Fibroblast of the conjunctiva (primary cell): ENCODE results near the gene ADH1A.
"Not testable (repeated sequence)": the region's sequence is repeated elsewhere in the genome, so short reads cannot be mapped to it uniquely, and the experiment has no call there.

Experiments used
- DNase-seq: peaks from one replicate; pipeline ENCODE4 v3.0.0-alpha.2; 2010; ENCODE audit warnings: low read depth

ADH1A gene

GRCh38 chr4:99281261-99281660 lies 9.5 kb downstream of the ADH1A start:
- no peak for DNase-seq

DNA sequence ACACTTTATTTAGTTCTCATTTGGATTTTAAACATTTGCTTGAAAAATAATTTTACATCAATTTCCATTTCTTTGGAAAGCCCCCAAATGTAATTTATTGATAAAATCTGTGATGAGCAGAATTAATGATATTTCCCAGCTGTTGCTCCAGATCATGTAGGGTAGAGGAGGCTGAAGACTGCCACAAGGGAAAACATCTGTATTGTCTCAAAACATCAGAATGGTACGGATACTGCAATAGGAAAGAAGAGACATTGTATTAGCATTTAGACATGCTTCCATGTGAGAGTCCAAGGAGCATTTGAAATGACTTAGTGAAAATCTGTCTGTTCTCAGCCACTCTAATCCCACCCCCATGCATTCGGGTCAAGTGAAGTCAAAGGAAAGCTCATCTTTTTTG lies 14.4 kb downstream of the ADH1A start:
- no peak for DNase-seq

- DNase-seq = no peak
Observed at GRCh38 chr4:99275885-99276284, 14.9 kb downstream of the ADH1A start.

- no peak for DNase-seq
Observed at GRCh38 chr4:99275050-99275449, 15.7 kb downstream of the ADH1A start.

GRCh38 chr4:99273704-99274103 lies 17.1 kb downstream of the ADH1A start:
- no peak for DNase-seq

GRCh38 chr4:99264927-99265326 lies 25.9 kb downstream of the ADH1A start:
- DNase-seq = no peak

GRCh38 chr4:99252746-99253145 lies 38.0 kb downstream of the ADH1A start:
- DNase-seq = no peak

- no peak for DNase-seq
Observed at GRCh38 chr4:99248714-99249113, 42.1 kb downstream of the ADH1A start.

DNA sequence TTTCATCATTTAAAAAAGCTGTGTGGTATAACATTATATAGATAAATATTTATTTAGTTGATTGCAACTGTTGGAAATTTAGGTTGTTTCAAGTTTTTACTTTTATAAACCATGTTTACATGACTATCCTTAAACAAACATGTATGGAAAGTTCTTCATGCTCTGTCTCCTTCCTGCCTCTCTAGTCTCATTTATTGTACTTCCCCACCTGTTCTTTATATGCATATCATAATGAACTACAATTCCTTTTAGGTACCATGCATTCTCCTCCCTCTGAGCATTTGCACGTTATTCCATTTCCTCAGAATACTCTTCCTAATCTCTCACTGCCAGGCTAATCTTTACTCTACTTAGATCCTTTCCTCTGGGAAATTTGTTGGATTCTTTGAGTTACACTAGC lies 54.8 kb downstream of the ADH1A start:
- no peak for DNase-seq

DNA sequence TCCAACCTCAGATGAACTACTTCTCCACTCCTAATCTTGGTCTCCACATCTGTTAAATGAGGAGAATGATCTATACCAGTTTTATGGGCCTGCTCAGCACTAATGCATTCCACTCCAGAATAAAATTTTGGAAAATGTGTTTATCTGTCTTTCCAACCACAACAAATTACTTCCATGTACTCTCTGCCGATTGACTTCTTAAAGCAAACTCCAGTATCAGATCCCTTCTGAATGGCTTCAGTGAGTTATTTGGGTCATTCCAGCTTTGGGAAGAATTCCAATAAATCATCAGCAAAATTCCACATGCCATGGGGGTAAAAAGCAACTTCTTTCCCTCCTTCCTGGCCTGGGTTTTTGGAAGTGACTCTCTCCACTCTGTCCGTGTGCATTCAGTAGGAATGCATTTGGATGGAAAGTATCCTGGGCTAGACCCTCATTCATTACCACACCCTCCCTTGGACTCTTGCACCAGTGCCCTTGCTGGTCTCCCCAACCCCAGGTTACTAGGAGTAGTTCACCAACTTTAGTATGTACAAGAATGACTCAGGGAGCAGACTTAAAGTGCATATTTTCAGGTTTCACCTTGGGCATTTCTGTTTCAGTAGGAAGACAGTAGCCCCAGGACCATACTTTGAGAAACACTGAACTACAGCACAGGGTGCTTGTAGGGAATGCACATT lies 56.3 kb downstream of the ADH1A start:
- DNase-seq = no peak

- not testable (repeated sequence) for DNase-seq
Observed at GRCh38 chr4:99233397-99233796, 57.4 kb downstream of the ADH1A start.

GRCh38 chr4:99228706-99229105 lies 62.1 kb downstream of the ADH1A start:
- not testable (repeated sequence) for DNase-seq

GRCh38 chr4:99227646-99228045 lies 63.1 kb downstream of the ADH1A start:
- not testable (repeated sequence) for DNase-seq
